ENCODE data around the gene LYZL6. TPM values are rescaled to one million over a fixed set of nuclear protein-coding genes. Genes with fewer than 3 reads are reported as not detected.

Gene LYZL6
- total and polyA plus RNA-seq, 12 donors = not detected

- no peak for ATAC-seq
These were observed 47.6 kb downstream of the LYZL6 start for GRCh38 chr17:35895636-35896587.

GRCh38 chr17:35894206-35894605, 49.3 kb downstream of the LYZL6 start:
- Histone ChIP-seq H3K27me3 (peaks cover 0 to 5% (median 0%) of the 10 kb centered on the region in 7 donors), H3K4me1 (peaks cover 0 to 76% (median 3%) of the 10 kb centered on the region in 9 donors), H3K27ac (no peak overlapping the region), H3K36me3 (no peaks in the 10 kb centered on the region), H3K4me3 (no peak overlapping the region), H3K9me3 (no peaks in the 10 kb centered on the region)
- DNase-seq = no peak
- TF ChIP-seq CTCF (IDR thresholded peaks at IDR 0.05) = no peak
- WGBS, 2 donors = 90 to 97% methylated on average over 7 of the region's 7 CpGs
- ATAC-seq = no peak
- intact Hi-C loops (cut with DNase I) = no loop called here

More at GRCh38 chr17:35895636-35896587, 47.6 kb downstream of the LYZL6 start:
- no peak for DNase-seq
- Histone ChIP-seq H3K36me3 (no peaks in the 10 kb centered on the region), H3K27ac (peak overlapping the region in 1 of 10 donors; percentile 48), H3K9me3 (no peaks in the 10 kb centered on the region), H3K27me3 (peaks cover 0 to 6% (median 0%) of the 10 kb centered on the region in 7 donors), H3K4me1 (peaks cover 0 to 77% (median 0%) of the 10 kb centered on the region in 9 donors), H3K4me3 (no peak overlapping the region)
- intact Hi-C loops (cut with DNase I) = no loop called here
- TF ChIP-seq CTCF (IDR thresholded peaks at IDR 0.05) = no peak
- 74 to 83% methylated on average over 14 of the region's 14 CpGs for WGBS, 2 donors

- Histone ChIP-seq H3K4me3 (no peak overlapping the region), H3K27ac (no peak overlapping the region), H3K36me3 (no peaks in the 10 kb centered on the region), H3K9me3 (no peaks in the 10 kb centered on the region), H3K4me1 (peaks cover 0 to 72% (median 3%) of the 10 kb centered on the region in 9 donors), H3K27me3 (peaks cover 0 to 5% (median 0%) of the 10 kb centered on the region in 7 donors)
- ATAC-seq (no peak), DNase-seq (no peak)
- intact Hi-C loops (cut with DNase I) = no loop called here
- no peak for TF ChIP-seq CTCF (IDR thresholded peaks at IDR 0.05)
- 95 to 98% methylated on average over 4 of the region's 4 CpGs for WGBS, 2 donors
These were observed 49.8 kb downstream of the LYZL6 start for GRCh38 chr17:35893751-35894150.

- ATAC-seq (no peak), DNase-seq (no peak)
- Histone ChIP-seq H3K27me3 (peaks cover 0 to 5% (median 0%) of the 10 kb centered on the region in 7 donors), H3K36me3 (no peaks in the 10 kb centered on the region), H3K27ac (peak overlapping the region in 1 of 10 donors; percentile 76), H3K4me1 (peaks cover 0 to 58% (median 3%) of the 10 kb centered on the region in 9 donors), H3K9me3 (no peaks in the 10 kb centered on the region), H3K4me3 (no peak overlapping the region)
- TF ChIP-seq CTCF (IDR thresholded peaks at IDR 0.05) = no peak
- WGBS, 2 donors = 49 to 52% methylated on average over 6 of the region's 6 CpGs
- intact Hi-C loops (cut with DNase I) = no loop called here
These were observed 51.1 kb downstream of the LYZL6 start for GRCh38 chr17:35892091-35893035.

Data from heart right ventricle (tissue), 16 donors.